ENCODE data around the gene TYK2.
"Not testable (repeated sequence)": the region's sequence is repeated elsewhere in the genome, so short reads cannot be mapped to it uniquely, and the experiment has no call there.

Gene TYK2

GRCh38 chr19:10407096-10407495 lies 26.7 kb upstream of the TYK2 start:
- DNase-seq (ENCODE audit: low read depth): no peak

DNA sequence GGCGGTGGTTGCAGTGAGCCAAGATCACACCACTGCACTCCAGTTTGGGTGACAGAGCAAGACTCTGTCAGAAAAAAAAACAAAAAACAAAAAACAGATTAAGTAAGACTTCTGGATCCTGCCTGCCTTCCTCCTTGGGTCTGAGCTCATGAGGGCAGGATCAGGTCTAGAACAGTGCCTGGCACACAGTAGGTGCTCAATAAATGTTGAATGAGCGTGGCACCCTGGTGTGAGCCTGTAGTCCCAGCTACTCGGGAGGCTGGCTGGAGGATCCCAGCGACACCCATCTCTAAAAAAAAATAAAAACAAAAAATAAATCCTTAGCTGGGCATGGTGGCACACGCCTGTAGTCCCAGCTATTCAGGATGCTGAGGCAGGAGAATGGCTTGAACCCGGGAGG lies 25.8 kb upstream of the TYK2 start:
- no peak for DNase-seq (ENCODE audit: low read depth)

GRCh38 chr19:10404888-10405820 lies 24.8 kb upstream of the TYK2 start:
- no peak for DNase-seq (ENCODE audit: low read depth)

DNA sequence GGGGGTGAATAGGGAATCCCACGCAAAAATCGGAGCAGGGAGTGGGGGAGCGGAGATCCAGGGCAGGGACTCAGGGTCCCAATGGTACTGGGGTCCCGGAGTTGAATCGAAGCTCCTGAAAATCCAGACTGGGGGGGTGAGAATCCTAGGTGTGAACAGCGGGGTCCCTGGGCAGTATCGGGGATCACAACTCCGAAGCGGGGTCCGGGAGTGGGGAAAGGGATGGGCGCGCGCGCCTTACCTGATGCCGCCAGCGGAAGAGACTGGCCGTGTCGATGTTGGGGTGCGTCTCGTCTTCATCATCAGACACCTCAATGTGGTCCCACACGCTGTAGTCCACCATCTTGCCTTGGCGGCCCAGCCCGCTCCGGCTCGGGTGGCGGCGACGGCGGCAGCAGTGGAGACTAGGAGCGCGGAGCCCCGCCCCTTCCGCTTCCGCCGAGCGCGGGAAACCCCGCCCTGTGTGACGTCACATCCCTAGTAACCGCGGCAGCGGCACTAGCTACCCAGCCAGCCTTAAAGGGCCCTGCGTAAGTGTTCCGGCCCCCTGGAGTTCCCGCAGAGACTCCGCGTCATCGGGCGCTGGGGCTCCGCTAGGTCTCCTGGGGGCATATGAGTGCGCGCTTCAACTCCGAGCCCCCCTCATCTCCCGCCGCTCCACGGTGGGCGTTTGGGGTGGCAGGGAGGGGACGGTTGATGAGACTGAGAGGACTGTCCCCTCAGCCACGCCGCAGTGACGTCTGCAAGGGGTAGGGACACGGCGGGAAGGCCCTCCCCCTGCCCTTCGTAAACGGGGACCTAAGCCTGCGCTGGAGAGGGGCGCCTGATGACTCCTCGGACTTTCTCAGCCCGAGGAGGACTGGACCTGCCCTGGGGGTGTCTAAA lies 23.0 kb upstream of the TYK2 start, which contains the start of gene CDC37:
CDC37 (minus strand) TSS at position 406 of the 885 bp plus-strand sequence; CDS start at position 343, 63 bp downstream.
- peak; percentile 98 for DNase-seq (ENCODE audit: low read depth)

DNA sequence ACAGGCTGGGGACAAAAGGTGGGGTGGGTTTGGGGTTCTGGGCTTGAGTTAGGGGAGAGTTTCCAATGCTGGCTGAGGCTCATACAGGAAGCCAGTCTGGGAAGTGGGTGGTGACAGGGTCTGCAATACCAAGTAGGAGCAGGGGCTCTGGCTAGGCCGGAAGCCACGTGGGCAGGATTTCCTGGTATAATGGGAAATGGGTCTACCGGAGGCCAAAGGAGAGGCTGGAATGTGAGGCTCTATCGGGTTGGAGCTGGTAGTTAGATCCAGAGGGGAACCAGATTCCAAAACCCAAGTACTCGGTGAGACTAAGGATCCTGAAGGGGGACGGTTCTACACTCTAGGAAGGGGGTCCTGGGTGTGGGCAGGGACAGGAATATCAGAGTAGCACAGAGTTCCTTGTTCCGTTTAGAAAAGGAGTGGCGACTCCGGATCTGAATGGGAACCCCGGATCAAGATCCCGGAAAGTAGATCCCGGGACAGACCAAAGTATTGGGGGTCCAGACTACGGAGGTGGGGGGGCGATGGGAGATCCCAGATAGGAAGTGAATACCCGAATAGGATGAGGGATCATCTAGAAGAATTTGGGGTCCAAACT lies 22.2 kb upstream of the TYK2 start:
- peak; percentile 81 for DNase-seq (ENCODE audit: low read depth)

- DNase-seq (ENCODE audit: low read depth): no peak
These were observed 19.5 kb upstream of the TYK2 start for GRCh38 chr19:10399878-10400277.

GRCh38 chr19:10399340-10399739 lies 19.0 kb upstream of the TYK2 start:
- DNase-seq (ENCODE audit: low read depth): not testable (repeated sequence)

DNA sequence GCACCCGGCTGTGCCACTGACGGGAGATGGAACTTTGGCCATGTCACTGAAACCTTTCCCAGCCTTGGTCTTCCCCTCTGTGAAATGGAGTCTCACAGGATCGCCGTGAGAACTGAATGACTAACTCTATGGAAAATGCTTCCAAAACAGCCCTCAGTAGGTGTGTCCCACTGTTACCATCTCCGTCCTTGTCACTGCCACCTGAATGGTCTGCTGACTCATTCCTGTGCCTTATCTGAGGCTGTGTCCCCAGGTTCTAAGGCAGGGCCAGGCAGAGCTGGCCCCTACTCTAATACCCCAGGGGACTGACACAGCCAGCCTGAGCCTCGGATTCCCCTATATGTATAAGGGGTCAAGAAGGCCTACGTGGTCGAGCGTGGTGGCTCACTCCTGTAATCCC lies 18.4 kb upstream of the TYK2 start:
- no peak for DNase-seq (ENCODE audit: low read depth)

DNA sequence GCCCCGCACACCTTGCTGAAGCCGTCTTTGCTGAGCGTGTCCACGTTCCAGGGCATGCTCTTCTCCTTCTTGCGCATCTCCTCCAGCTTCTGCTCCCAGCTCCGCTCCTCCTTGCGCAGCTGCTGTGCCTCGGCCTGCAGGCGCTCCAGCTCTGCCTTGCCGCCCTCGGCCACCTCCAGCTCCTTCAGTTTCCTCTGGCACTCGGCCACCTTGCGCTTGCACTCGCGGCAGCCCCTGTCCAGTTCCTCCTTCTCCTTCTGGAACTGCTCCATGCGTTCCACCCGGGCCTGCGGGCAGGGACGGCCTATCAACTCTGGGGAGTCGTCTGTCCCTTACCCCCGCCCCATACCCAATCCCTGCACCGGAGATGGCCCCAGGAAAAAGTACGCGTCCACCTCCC lies 15.5 kb upstream of the TYK2 start:
- no peak for DNase-seq (ENCODE audit: low read depth)

DNA sequence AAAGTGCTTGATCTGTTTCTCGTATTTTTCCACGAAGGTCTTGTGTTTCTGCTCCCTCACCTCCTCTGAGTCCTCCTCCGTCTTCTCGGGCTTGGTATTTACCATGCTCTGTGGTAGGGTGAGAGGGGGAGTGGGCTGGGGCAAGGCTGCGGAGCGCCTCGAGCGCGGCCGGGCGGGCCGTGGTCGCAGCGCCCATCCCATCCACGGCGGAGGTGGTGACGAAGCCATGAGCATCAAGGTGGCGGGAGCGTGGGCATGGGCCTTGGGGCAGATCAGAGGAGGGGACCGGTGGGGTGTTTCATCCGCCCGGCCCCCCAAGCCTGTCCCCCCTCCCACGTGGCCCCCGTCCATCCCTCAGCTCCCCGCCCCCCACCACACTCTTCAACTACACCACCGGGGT lies 15.1 kb upstream of the TYK2 start:
- DNase-seq (ENCODE audit: low read depth): no peak

GRCh38 chr19:10395003-10395402 lies 14.6 kb upstream of the TYK2 start:
- DNase-seq (ENCODE audit: low read depth): no peak

DNA sequence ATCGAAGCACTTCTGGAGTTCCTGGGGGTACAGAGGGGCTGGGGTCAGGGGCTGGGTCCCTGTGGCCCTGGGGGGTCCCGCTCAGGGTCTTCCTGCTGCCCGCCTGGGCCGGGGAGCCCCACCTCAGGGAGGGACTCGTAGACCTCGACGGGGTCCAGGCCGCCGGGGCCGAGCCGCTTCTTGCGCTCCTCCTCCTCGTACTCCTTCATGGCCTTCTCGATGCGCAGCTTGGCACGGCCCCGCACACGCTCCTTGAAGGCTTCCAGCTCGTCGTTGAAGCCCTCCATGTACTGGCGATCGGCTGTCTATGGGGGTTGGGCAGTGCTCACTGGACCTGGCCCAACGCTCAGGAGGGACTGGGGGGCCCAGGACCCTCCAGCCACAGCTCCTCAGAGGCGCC lies 12.8 kb upstream of the TYK2 start:
- DNase-seq (ENCODE audit: low read depth): no peak

DNA sequence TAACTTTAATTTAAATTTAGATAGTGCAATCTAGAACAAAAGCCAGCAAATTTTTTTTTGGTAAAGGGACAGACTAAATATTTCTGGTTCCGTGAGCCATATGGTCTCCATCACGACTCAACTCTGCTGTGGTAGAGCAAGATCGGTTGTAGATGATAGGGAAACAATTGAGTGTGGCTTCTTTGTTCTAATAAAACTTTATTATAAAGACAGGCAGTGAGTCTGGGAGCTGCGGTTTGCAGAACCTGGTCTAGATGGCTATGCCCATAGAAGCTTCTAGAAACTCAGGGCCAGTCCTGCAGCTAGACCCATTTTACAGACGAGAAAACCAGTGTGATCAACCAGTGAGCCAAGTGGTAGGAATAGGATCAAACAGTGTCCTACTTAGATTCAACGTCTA lies 11.7 kb upstream of the TYK2 start:
- DNase-seq (ENCODE audit: low read depth): no peak

GRCh38 chr19:10390652-10391286 lies 10.4 kb upstream of the TYK2 start:
- DNase-seq (ENCODE audit: low read depth): peak; percentile 75

- peak; percentile 47 for DNase-seq (ENCODE audit: low read depth)
These were observed 9.5 kb upstream of the TYK2 start for GRCh38 chr19:10389863-10390262.

DNA sequence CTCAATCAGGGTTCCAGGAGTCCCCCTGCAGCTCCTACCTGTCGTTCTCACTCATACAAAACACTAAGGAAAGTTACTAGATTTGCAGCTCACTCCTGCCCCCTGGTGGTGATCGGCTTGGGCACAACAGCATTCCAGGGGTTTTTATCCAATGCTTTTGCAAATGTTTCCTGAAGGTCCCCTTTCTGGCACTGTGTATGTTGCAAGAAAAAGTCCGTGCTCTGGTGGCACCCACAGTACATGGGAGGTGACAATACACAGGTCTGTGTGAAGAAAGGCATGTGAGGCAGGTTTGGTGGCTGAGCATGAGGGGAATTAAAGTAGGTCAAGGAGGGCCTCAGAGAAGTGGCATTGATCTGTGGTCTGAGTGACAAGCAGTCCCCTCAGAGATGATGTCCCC lies 8.6 kb upstream of the TYK2 start:
- DNase-seq (ENCODE audit: low read depth): peak; percentile 80

DNA sequence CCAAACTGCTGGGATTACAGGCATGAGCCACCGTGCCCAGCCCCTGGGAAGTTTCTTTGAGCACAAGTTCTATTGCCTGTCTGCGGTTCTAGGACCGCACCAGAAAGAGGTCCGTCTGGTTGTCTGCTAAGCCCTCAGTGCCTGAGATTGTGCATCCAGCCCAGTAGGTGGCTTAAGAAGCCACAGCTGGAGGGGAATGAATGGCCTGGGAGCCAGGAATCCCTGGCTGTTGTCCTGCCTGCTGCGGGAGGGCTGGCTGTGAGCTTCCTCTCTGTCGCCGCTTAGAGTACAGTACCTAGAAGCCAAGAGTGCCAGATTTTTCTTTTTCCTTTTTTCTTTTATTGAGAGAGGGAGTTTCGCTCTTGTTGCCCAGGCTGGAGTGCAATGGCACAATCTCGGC lies 4.2 kb upstream of the TYK2 start:
- DNase-seq (ENCODE audit: low read depth): no peak

DNA sequence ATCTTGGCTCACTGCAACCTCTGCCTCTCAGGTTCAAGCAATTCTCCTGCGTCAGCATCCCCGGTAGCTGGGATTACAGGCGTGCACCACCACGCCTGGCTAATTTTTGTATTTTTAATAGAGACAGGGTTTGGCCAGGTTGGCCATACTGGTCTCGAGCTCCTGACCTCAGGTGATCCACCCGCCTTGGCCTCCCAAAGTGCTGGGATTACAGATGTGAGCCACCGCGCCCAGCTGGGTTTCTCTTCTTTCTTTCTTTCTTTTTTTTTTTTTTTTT lies 2.8 kb upstream of the TYK2 start:
- not testable (repeated sequence) for DNase-seq (ENCODE audit: low read depth)

GRCh38 chr19:10379880-10380312 lies 476 bp downstream of the TYK2 start:
- peak; percentile 30 for DNase-seq (ENCODE audit: low read depth)

GRCh38 chr19:10378124-10378523 lies 2.2 kb downstream of the TYK2 start:
- no peak for DNase-seq (ENCODE audit: low read depth)

- not testable (repeated sequence) for DNase-seq (ENCODE audit: low read depth)
These were observed 3.2 kb downstream of the TYK2 start for GRCh38 chr19:10377140-10377640.

- no peak for DNase-seq (ENCODE audit: low read depth)
These were observed 5.4 kb downstream of the TYK2 start for GRCh38 chr19:10374931-10375330.
